Karpas-422 (cell line): ENCODE results near the gene ACTL8. TPM values are rescaled to one million over a fixed set of nuclear protein-coding genes. Genes with fewer than 3 reads are reported as not detected.

Source experiments
- DNase-seq: peaks from one replicate; pipeline ENCODE4 v3.0.0-alpha.2; 2015
- H2AFZ ChIP-seq: fragments of 200-600 bp; sonication (generic); 2 replicates; pipeline ENCODE4 v1.6.1; 2014; ENCODE audit warnings: antibody characterized with exemption, low read length, mixed read lengths
- H3K27ac ChIP-seq: fragments of 200-600 bp; sonication (generic); 2 replicates; pipeline ENCODE4 v1.5.1; 2014; ENCODE audit warnings: mild to moderate bottlenecking, low read length, moderate library complexity
- H3K27me3 ChIP-seq: fragments of 200-600 bp; sonication (generic); 2 replicates; pipeline ENCODE4 v1.6.1; 2014; ENCODE audit warnings: low read length, mixed read lengths
- H3K36me3 ChIP-seq: fragments of 200-600 bp; sonication (generic); 2 replicates; pipeline ENCODE4 v1.6.1; 2014; ENCODE audit warnings: low read length, mixed read lengths; ENCODE audit not compliant: insufficient read depth
- H3K4me1 ChIP-seq: fragments of 200-600 bp; sonication (generic); 2 replicates; pipeline ENCODE4 v1.6.1; 2014; ENCODE audit warnings: mild to moderate bottlenecking, low read length, mixed read lengths
- H3K4me2 ChIP-seq: fragments of 200-600 bp; sonication (generic); 2 replicates; pipeline ENCODE4 v1.6.1; 2014; ENCODE audit warnings: low read length, low read depth, mild to moderate bottlenecking; ENCODE audit not compliant: poor library complexity, severe bottlenecking
- H3K4me3 ChIP-seq: fragments of 200-600 bp; sonication (generic); 2 replicates; pipeline ENCODE4 v1.5.1; 2014; ENCODE audit warnings: mild to moderate bottlenecking, antibody characterized with exemption, low read length, mixed read lengths
- H3K79me2 ChIP-seq: fragments of 200-600 bp; sonication (generic); 2 replicates; pipeline ENCODE4 v1.6.1; 2014; ENCODE audit warnings: mild to moderate bottlenecking, low read length, mixed read lengths
- H3K9ac ChIP-seq: fragments of 200-600 bp; sonication (generic); 2 replicates; pipeline ENCODE4 v1.6.0; 2014; ENCODE audit warnings: low read length
- H3K9me2 ChIP-seq: fragments of 200-600 bp; sonication (generic), shearing (Covaris generic); replicated peaks from 2 replicates; pipeline ENCODE4 v1.6.0; 2014; ENCODE audit warnings: mild to moderate bottlenecking, low read length, moderate library complexity; ENCODE audit not compliant: insufficient read depth
- H3K9me3 ChIP-seq: fragments of 300-700, 200-600 bp; sonication (generic); 2 replicates; pipeline ENCODE4 v1.6.1; 2014; ENCODE audit warnings: low read length, mixed read lengths
- H4K20me1 ChIP-seq: fragments of 200-600 bp; sonication (generic); 2 replicates; pipeline ENCODE4 v1.6.1; 2014; ENCODE audit warnings: mild to moderate bottlenecking, antibody characterized with exemption, low read length, low read depth; ENCODE audit not compliant: insufficient read depth
- total RNA-seq: library from RNA; depleted of rRNA; stranded (reverse); fragments of >200 nt; shearing (Covaris generic); gene quantifications from 2 replicates; pipeline ENCODE4 v1.2.3, GENCODE V29; 2014; ENCODE audit warnings: low replicate concordance

ACTL8 gene
- total RNA-seq, 1 experiment from 2014 or later: not detected

DNA sequence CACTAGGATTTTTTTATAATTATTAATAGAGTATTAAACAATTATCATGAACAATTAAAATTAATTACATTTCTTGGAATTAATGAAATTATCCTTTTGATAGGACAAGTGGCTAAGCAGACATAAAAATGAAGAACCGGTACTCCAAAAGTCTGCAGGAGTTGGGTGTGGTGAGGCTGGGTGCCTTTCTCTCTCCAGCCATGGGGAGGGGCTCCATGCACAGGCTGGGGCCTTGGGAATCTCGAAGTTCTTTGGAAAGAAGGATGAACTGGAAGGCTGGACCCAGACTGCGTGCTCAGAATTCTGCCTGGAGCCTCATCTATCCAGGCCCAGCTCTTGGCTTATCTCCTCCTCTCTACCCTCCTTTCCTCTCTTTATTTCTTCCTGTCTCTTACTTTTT is 94.1 kb downstream of the ACTL8 start:
- Histone ChIP-seq H4K20me1 (no peaks in the 10 kb centered on the region), H3K27ac (no peak overlapping the region), H2AFZ (no peak overlapping the region), H3K4me1 (no peaks in the 10 kb centered on the region), H3K4me2 (no peak overlapping the region), H3K36me3 (no peaks in the 10 kb centered on the region), H3K27me3 (no peaks in the 10 kb centered on the region), H3K9ac (no peak overlapping the region), H3K9me2 (no peaks in the 10 kb centered on the region), H3K4me3 (no peak overlapping the region), H3K9me3 (no peaks in the 10 kb centered on the region), H3K79me2 (no peaks in the 10 kb centered on the region)
- no peak for DNase-seq

DNA sequence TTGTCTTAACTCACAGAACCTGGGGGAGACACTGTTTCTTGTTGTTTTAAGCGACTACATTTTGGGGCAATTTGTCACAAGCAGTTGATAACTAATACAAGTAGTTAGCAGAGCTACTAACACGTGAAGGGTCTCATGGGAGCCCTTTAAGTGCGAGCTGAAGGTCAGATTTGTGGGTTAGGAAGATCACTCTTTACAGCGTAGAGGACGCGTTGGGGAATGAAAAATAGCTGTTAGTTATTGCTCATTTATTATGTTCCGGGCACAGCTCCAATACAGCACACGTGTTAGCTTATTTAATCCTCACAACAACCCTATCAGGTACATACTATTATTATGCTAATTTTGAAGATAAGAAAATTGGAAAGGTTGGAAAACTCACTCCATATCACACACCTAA is 95.9 kb downstream of the ACTL8 start:
- no peak overlapping the region for H3K4me2 ChIP-seq
- no peaks in the 10 kb centered on the region for H3K4me1 ChIP-seq
- no peaks in the 10 kb centered on the region for H4K20me1 ChIP-seq
- no peak overlapping the region for H2AFZ ChIP-seq
- no peaks in the 10 kb centered on the region for H3K36me3 ChIP-seq
- H3K9me3 ChIP-seq: no peaks in the 10 kb centered on the region
- H3K9me2 ChIP-seq: no peaks in the 10 kb centered on the region
- H3K4me3 ChIP-seq: no peak overlapping the region
- H3K27ac ChIP-seq: no peak overlapping the region
- DNase-seq: no peak
- H3K9ac ChIP-seq: no peak overlapping the region
- no peaks in the 10 kb centered on the region for H3K79me2 ChIP-seq
- no peaks in the 10 kb centered on the region for H3K27me3 ChIP-seq

DNA sequence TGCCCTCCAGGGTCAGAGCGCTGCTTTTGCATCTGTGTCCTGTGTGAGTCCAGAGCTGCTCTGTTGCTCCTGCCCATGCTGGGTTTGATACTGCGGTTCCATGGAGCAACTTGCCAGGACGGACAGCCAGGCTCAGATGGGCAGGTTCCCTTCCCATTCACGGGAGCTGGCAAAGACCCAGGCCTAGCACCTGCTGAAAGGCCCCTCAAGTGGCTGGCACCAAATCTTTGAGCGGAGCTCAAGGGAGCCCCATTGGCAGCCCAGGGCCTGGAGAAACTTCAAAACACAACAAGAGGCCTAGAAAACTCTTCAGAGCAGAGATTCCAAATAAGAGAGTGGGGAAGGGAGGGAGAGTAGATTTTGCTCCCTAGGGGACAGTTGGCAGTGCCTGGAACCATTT is 97.2 kb downstream of the ACTL8 start:
- Histone ChIP-seq H3K27ac (no peak overlapping the region), H3K9ac (no peak overlapping the region), H3K27me3 (no peaks in the 10 kb centered on the region), H3K4me3 (no peak overlapping the region), H3K4me2 (no peak overlapping the region), H3K36me3 (no peaks in the 10 kb centered on the region), H4K20me1 (no peaks in the 10 kb centered on the region), H3K9me3 (no peaks in the 10 kb centered on the region), H2AFZ (no peak overlapping the region), H3K9me2 (no peaks in the 10 kb centered on the region), H3K79me2 (no peaks in the 10 kb centered on the region), H3K4me1 (no peaks in the 10 kb centered on the region)
- no peak for DNase-seq

DNA sequence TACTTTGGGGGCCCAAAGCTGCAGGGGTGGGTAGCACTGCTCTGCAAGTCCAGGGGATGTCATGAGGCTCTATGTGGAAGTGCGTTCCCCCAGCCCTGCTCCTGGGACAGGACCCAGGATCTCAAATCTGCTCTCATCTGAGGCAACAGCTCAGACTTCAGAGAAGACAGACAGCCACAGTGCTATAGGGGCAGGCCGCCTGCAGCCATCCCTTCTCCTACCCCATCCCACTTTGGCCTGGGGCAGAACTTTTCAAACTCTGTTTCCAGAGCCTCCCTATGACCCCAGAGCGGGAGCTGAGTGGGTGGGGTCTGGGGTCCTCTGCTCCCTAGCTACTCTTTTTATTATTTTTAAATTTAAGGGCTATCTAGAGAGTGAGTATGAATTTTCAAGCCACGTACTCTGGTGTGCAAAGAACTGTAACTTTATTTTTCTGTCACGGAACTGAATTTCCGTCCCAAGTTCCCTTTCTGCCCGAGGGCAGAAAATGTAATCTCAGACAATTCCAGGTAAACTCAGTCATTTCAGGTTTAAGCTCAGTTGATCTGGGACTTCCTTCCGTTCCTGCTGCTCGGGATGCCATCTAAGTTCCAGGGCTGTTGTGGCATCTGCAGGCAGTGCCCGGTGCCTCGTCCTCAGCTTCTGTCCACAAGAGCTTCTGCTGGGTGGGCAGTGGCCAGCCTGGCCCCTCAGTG is 98.3 kb downstream of the ACTL8 start:
- no peaks in the 10 kb centered on the region for H3K79me2 ChIP-seq
- no peak overlapping the region for H3K4me3 ChIP-seq
- H2AFZ ChIP-seq: no peak overlapping the region
- H3K27me3 ChIP-seq: no peaks in the 10 kb centered on the region
- no peak overlapping the region for H3K9ac ChIP-seq
- no peaks in the 10 kb centered on the region for H3K9me2 ChIP-seq
- H3K9me3 ChIP-seq: no peaks in the 10 kb centered on the region
- no peaks in the 10 kb centered on the region for H4K20me1 ChIP-seq
- no peak overlapping the region for H3K27ac ChIP-seq
- DNase-seq: no peak
- no peaks in the 10 kb centered on the region for H3K4me1 ChIP-seq
- no peaks in the 10 kb centered on the region for H3K36me3 ChIP-seq
- no peak overlapping the region for H3K4me2 ChIP-seq

DNA sequence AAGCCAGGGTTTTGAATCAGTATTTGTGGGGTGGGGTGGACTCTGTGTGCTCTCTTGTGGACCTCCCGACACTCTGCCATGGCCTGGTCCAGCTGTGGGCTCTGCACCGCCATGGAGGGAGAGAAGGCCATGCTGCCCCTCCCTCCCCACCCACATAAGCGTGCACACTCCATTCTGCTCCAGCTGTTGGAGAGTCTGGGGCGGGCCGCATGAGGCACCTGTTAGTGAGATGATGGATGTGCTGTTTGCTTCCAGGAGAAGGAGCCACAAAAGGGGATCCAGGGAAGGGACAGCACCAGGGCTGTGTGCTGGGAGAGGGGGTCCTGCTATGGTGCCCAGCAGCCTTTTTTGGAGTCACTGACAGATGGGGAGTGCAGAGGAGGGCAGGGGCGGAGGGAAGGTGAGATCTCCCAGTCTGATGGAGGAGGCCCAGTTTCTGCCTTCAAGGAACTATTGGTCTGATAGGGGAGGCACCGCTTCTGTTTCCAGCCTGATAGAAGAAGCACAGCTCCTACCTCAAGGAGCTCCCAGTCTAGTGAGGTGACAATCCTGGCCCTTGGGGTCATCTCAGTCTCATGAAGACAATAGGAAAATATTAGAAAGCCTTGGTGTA is 101.5 kb downstream of the ACTL8 start:
- no peak overlapping the region for H3K4me2 ChIP-seq
- no peaks in the 10 kb centered on the region for H4K20me1 ChIP-seq
- no peaks in the 10 kb centered on the region for H3K9me2 ChIP-seq
- DNase-seq: no peak
- H3K36me3 ChIP-seq: no peaks in the 10 kb centered on the region
- peaks cover 4% of the 10 kb centered on the region; the same call in 1 of the 2 replicates for H3K4me1 ChIP-seq
- no peaks in the 10 kb centered on the region for H3K79me2 ChIP-seq
- no peak overlapping the region for H3K9ac ChIP-seq
- no peaks in the 10 kb centered on the region for H3K9me3 ChIP-seq
- H3K4me3 ChIP-seq: no peak overlapping the region
- H3K27me3 ChIP-seq: no peaks in the 10 kb centered on the region
- H3K27ac ChIP-seq: no peak overlapping the region
- H2AFZ ChIP-seq: no peak overlapping the region

DNA sequence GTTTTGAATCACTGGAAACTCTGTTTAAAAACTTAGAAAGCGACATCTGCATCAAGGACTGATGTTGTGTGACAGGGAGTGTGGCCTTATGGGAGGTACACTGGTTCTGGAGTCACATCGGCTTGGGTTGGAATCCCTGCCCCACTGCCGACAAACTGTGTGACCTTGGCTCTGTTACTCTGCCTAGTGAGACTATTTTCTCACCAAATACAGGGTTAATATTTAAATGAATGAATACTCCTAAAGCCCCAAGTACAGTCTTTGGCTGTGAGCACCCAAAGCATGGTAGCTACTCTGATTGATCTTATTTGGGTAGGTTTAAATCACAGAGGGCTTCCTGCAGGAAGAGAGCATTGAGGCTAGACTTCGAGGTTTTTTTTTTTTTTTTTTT is 102.0 kb downstream of the ACTL8 start:
- Histone ChIP-seq H4K20me1 (no peaks in the 10 kb centered on the region), H3K9ac (no peak overlapping the region), H3K4me3 (no peak overlapping the region), H2AFZ (no peak overlapping the region), H3K9me2 (no peaks in the 10 kb centered on the region), H3K36me3 (no peaks in the 10 kb centered on the region), H3K9me3 (no peaks in the 10 kb centered on the region), H3K4me2 (no peak overlapping the region), H3K79me2 (no peaks in the 10 kb centered on the region), H3K27ac (no peak overlapping the region), H3K27me3 (no peaks in the 10 kb centered on the region), H3K4me1 (peaks cover 7% of the 10 kb centered on the region; the same call in 1 of the 2 replicates)
- DNase-seq: no peak

DNA sequence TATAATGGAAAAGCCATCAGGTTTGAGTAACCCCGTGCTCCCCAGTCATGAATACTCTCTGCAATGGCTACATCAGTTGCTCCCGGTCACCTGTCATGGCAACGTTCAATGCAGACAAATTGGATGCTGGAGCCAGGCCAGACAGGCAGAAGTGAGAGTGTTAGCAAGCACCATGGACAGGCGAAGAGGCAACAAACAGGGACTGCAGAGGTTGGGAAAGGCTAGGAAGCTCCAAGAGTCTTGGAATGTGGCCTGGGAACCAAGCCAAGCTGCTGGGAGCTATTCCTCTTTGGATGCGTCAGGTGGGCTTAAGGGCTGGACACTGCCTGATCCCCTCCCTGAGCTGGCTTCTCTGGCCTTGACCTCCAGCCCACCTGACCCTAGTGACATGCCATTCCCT is 102.9 kb downstream of the ACTL8 start:
- H3K79me2 ChIP-seq: no peaks in the 10 kb centered on the region
- H3K9me2 ChIP-seq: no peaks in the 10 kb centered on the region
- H3K9me3 ChIP-seq: no peaks in the 10 kb centered on the region
- H3K9ac ChIP-seq: no peak overlapping the region
- H3K4me1 ChIP-seq: peaks cover 7% of the 10 kb centered on the region; the same call in 1 of the 2 replicates
- no peak overlapping the region for H2AFZ ChIP-seq
- no peak overlapping the region for H3K4me3 ChIP-seq
- no peak overlapping the region for H3K27ac ChIP-seq
- H4K20me1 ChIP-seq: no peaks in the 10 kb centered on the region
- no peak for DNase-seq
- H3K27me3 ChIP-seq: no peaks in the 10 kb centered on the region
- H3K4me2 ChIP-seq: no peak overlapping the region
- H3K36me3 ChIP-seq: no peaks in the 10 kb centered on the region

DNA sequence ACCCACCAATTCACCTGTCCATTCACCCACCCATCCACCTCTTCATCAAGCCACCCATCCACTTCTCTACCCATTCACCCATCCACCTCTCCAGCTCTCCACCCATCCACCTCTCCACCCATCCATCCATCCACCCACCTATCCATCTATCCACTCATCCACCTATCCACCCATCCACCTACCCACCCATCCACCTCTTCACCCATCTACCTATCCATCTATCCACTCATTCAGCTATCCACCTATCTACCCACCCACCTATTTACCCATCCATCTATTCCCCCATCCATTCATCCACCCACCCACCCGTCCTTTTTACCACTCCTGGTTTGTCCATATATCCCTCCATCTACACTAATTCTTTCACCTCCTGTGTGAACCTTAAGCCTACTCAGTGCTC is 105.7 kb downstream of the ACTL8 start:
- no peak overlapping the region for H3K4me2 ChIP-seq
- H3K4me3 ChIP-seq: no peak overlapping the region
- no peaks in the 10 kb centered on the region for H3K9me2 ChIP-seq
- H2AFZ ChIP-seq: no peak overlapping the region
- no peaks in the 10 kb centered on the region for H3K27me3 ChIP-seq
- H3K36me3 ChIP-seq: no peaks in the 10 kb centered on the region
- no peaks in the 10 kb centered on the region for H3K9me3 ChIP-seq
- H3K27ac ChIP-seq: no peak overlapping the region
- peaks cover 7% of the 10 kb centered on the region; the same call in 1 of the 2 replicates for H3K4me1 ChIP-seq
- no peaks in the 10 kb centered on the region for H3K79me2 ChIP-seq
- H3K9ac ChIP-seq: no peak overlapping the region
- no peak for DNase-seq
- no peaks in the 10 kb centered on the region for H4K20me1 ChIP-seq
